Neural cell (in vitro differentiated cells): ENCODE data around the gene MBNL2.

ENCODE experiments used
- EZH2 ChIP-seq: fragments of 200-600, 300-800 bp; shearing (Covaris generic), sonication (generic); IDR thresholded peaks from 2 replicates; pipeline ENCODE4 v1.6.1; 2014; ENCODE audit warnings: antibody characterized with exemption, low read length, borderline replicate concordance, mild to moderate bottlenecking; ENCODE audit not compliant: insufficient read depth, poor library complexity, severe bottlenecking
- POLR2AphosphoS5 ChIP-seq: IDR thresholded peaks from 2 replicates; pipeline ENCODE4 v1.6.1; 2012
- TF ChIP-seq, protein P1 (sequence below): IDR thresholded peaks from 2 replicates; pipeline ENCODE4 v1.6.1; 2012; ENCODE audit warnings: borderline replicate concordance
- TF ChIP-seq, protein P2 (sequence below): fragments of 450-650 bp; IDR thresholded peaks from 2 replicates; pipeline ENCODE4 v1.5.1; 2014; ENCODE audit warnings: antibody characterized with exemption, mild to moderate bottlenecking, moderate library complexity; ENCODE audit not compliant: poor library complexity, severe bottlenecking

DNA sequence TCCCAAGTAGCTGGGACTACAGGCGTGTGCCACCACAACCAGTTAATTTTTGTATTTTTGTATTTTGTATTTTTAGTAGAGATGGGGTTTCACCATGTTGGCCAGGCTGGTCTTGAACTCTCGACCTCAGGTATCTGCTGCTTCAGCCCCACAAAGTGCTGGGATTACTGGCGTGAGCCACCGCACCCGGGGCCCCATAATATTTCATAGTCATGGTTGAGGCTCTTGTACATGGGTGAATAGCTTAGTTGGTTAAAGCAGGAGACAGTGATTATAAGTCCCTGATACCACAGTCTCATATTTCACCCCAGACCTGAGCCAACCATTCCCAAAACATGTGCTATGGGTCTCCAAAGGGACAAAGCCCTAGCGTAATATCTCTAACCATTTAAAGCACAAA, 26.1 kb downstream of the MBNL2 start:
- TF ChIP-seq, protein P1, sequence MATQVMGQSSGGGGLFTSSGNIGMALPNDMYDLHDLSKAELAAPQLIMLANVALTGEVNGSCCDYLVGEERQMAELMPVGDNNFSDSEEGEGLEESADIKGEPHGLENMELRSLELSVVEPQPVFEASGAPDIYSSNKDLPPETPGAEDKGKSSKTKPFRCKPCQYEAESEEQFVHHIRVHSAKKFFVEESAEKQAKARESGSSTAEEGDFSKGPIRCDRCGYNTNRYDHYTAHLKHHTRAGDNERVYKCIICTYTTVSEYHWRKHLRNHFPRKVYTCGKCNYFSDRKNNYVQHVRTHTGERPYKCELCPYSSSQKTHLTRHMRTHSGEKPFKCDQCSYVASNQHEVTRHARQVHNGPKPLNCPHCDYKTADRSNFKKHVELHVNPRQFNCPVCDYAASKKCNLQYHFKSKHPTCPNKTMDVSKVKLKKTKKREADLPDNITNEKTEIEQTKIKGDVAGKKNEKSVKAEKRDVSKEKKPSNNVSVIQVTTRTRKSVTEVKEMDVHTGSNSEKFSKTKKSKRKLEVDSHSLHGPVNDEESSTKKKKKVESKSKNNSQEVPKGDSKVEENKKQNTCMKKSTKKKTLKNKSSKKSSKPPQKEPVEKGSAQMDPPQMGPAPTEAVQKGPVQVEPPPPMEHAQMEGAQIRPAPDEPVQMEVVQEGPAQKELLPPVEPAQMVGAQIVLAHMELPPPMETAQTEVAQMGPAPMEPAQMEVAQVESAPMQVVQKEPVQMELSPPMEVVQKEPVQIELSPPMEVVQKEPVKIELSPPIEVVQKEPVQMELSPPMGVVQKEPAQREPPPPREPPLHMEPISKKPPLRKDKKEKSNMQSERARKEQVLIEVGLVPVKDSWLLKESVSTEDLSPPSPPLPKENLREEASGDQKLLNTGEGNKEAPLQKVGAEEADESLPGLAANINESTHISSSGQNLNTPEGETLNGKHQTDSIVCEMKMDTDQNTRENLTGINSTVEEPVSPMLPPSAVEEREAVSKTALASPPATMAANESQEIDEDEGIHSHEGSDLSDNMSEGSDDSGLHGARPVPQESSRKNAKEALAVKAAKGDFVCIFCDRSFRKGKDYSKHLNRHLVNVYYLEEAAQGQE: no peak
- TF ChIP-seq EZH2 (no peak), POLR2AphosphoS5 (no peak)
- TF ChIP-seq, protein P2, sequence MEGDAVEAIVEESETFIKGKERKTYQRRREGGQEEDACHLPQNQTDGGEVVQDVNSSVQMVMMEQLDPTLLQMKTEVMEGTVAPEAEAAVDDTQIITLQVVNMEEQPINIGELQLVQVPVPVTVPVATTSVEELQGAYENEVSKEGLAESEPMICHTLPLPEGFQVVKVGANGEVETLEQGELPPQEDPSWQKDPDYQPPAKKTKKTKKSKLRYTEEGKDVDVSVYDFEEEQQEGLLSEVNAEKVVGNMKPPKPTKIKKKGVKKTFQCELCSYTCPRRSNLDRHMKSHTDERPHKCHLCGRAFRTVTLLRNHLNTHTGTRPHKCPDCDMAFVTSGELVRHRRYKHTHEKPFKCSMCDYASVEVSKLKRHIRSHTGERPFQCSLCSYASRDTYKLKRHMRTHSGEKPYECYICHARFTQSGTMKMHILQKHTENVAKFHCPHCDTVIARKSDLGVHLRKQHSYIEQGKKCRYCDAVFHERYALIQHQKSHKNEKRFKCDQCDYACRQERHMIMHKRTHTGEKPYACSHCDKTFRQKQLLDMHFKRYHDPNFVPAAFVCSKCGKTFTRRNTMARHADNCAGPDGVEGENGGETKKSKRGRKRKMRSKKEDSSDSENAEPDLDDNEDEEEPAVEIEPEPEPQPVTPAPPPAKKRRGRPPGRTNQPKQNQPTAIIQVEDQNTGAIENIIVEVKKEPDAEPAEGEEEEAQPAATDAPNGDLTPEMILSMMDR: no peak
